CD14-positive monocyte (primary cell): ENCODE results near the gene LRPPRC. TPM values are rescaled to one million over a fixed set of nuclear protein-coding genes. Genes with fewer than 3 reads are reported as not detected.

Experiments used
- DNase-seq, 3 donors: peaks; one replicate each; pipeline ENCODE4 v3.0.0-alpha.2; 2011 to 2022
- H2AFZ ChIP-seq: 2 replicates; pipeline ENCODE4 v1.6.0; 2012; ENCODE audit warnings: mild to moderate bottlenecking, low read depth, low read length, inconsistent platforms; ENCODE audit not compliant: insufficient read depth, poor library complexity, severe bottlenecking
- H3K27ac ChIP-seq, 2 donors: 1 replicate in 1 of 2; 2 replicates in 1 of 2; pipeline ENCODE4 v1.5.1; 2012 to 2013; ENCODE audit warnings: low read length in 2 of 2, control low read depth in 1 of 2, inconsistent platforms in 1 of 2, low read depth in 1 of 2, mild to moderate bottlenecking in 1 of 2
- H3K27me3 ChIP-seq, 2 donors: one replicate each; pipeline versions ENCODE4 v1.6.0 to v1.6.1; 2011 to 2013; ENCODE audit warnings: low read length in 2 of 2; ENCODE audit not compliant: control insufficient read depth in 2 of 2, insufficient read depth in 2 of 2
- H3K36me3 ChIP-seq, 2 donors: replicated peaks in 1 of 2; 1 replicate in 1 of 2; 2 replicates in 1 of 2; pipeline versions ENCODE4 v1.5.1 to v1.6.1; 2012 to 2013; ENCODE audit warnings: low read length in 2 of 2, control low read depth in 1 of 2, inconsistent platforms in 1 of 2, mild to moderate bottlenecking in 1 of 2; ENCODE audit not compliant: insufficient read depth in 2 of 2, control insufficient read depth in 1 of 2
- H3K4me1 ChIP-seq, 2 donors: 1 replicate in 1 of 2; 2 replicates in 1 of 2; pipeline versions ENCODE4 v1.5.1 to v1.6.1; 2012 to 2013; ENCODE audit warnings: low read length in 2 of 2, control low read depth in 1 of 2, inconsistent platforms in 1 of 2, mild to moderate bottlenecking in 1 of 2, moderate library complexity in 1 of 2; ENCODE audit not compliant: insufficient read depth in 2 of 2, control insufficient read depth in 1 of 2
- H3K4me2 ChIP-seq: replicated peaks from 2 replicates; pipeline ENCODE3; 2012; ENCODE audit warnings: low read length, moderate library complexity, mild to moderate bottlenecking; ENCODE audit not compliant: poor library complexity, severe bottlenecking; ENCODE audit errors: extremely low read depth
- H3K4me3 ChIP-seq, 3 experiments: fragments of 200-600 bp in 1 of 3; sonication (generic) in 1 of 3; replicated peaks in 1 of 3; 1 replicate in 2 of 3; 2 replicates in 1 of 3; pipeline ENCODE4 v1.5.1; 2011 to 2013; ENCODE audit warnings: low read length in 3 of 3, mild to moderate bottlenecking in 3 of 3, control low read depth in 2 of 3, low read depth in 2 of 3, inconsistent platforms in 1 of 3, moderate library complexity in 1 of 3
- H3K79me2 ChIP-seq: 2 replicates; pipeline ENCODE4 v1.6.0; 2012; ENCODE audit warnings: mild to moderate bottlenecking, control low read depth, inconsistent platforms, low read length, moderate library complexity; ENCODE audit not compliant: insufficient read depth
- H3K9ac ChIP-seq: 2 replicates; pipeline ENCODE4 v1.6.0; 2017; ENCODE audit warnings: low read length, mild to moderate bottlenecking; ENCODE audit not compliant: insufficient read depth, poor library complexity, severe bottlenecking
- H3K9me3 ChIP-seq, 2 donors: replicated peaks in 1 of 2; 1 replicate in 1 of 2; 2 replicates in 1 of 2; pipeline versions ENCODE4 v1.5.1 to v1.6.1; 2012 to 2013; ENCODE audit warnings: low read length in 2 of 2, control low read depth in 1 of 2; ENCODE audit not compliant: control insufficient read depth in 1 of 2, insufficient read depth in 1 of 2
- H4K20me1 ChIP-seq: 2 replicates; pipeline ENCODE4 v1.6.0; 2012; ENCODE audit warnings: mild to moderate bottlenecking, low read length, control low read depth, moderate library complexity; ENCODE audit not compliant: insufficient read depth
- H3K27ac Mint-ChIP-seq, 7 donors: one replicate each; pipeline ENCODE4 v1.8.0; 2020; ENCODE audit warnings: mild to moderate bottlenecking in 7 of 7, mixed read lengths in 7 of 7, moderate library complexity in 6 of 7, inconsistent platforms in 2 of 7
- H3K27me3 Mint-ChIP-seq, 3 donors: one replicate each; pipeline ENCODE4 v1.8.0; 2021 to 2022; ENCODE audit warnings: low read depth in 3 of 3, mild to moderate bottlenecking in 3 of 3, mixed read lengths in 3 of 3, moderate library complexity in 3 of 3, inconsistent platforms in 1 of 3
- H3K36me3 Mint-ChIP-seq, 2 donors: one replicate each; pipeline ENCODE4 v1.8.0; 2020; ENCODE audit warnings: mixed read lengths in 2 of 2, inconsistent platforms in 1 of 2, mild to moderate bottlenecking in 1 of 2
- H3K4me1 Mint-ChIP-seq: one replicate; pipeline ENCODE4 v1.8.0; 2020; ENCODE audit warnings: mild to moderate bottlenecking, mixed read lengths
- H3K4me3 Mint-ChIP-seq, 2 donors: one replicate each; pipeline ENCODE4 v1.8.0; 2020; ENCODE audit warnings: mild to moderate bottlenecking in 2 of 2, mixed read lengths in 2 of 2, moderate library complexity in 1 of 2
- H3K9me3 Mint-ChIP-seq, 7 donors: one replicate each; pipeline ENCODE4 v1.8.0; 2020 to 2022; ENCODE audit warnings: mixed read lengths in 7 of 7, mild to moderate bottlenecking in 6 of 7, moderate library complexity in 6 of 7, inconsistent platforms in 2 of 7
- CTCF ChIP-seq: fragments of 200-600 bp; IDR thresholded peaks from one replicate; pipeline ENCODE4 v1.8.0; 2022; ENCODE audit warnings: antibody characterized with exemption, mild to moderate bottlenecking
- WGBS: methylation state at CpG from one replicate; pipeline ENCODE4 v1.1.5; 2013; ENCODE audit warnings: missing lambda C conversion rate; ENCODE audit not compliant: insufficient coverage; 5-methylcytosine and 5-hydroxymethylcytosine counted together
- intact Hi-C, 2 donors: fragments of 100-400 bp; cut with micrococcal nuclease; formaldehyde crosslinking; loops; one replicate each; pipeline versions ENCODE4 v1.15.0 to v1.15.1; 2023
- polyA plus RNA-seq, 3 donors: library from polyadenylated mRNA; depleted of rRNA in 1 of 3; unstranded in 2 of 3; stranded (reverse) in 1 of 3; fragments of 300-500 nt in 2 of 3; fragments of >200 nt in 1 of 3; fragmentation: Illumina TruSeq in 2 of 3; gene quantifications; 1 replicate in 2 of 3; 2 replicates in 1 of 3; pipeline ENCODE4 v1.2.3, GENCODE V29; 2012 to 2021
- small RNA-seq: library from RNA; depleted of rRNA; stranded (forward); fragments of <200 nt; gene quantifications from one replicate; pipeline ENCODE3, GENCODE V24; 2012; ENCODE audit warnings: low read depth; ENCODE audit not compliant: insufficient read length

Gene LRPPRC
- polyA plus RNA-seq, 3 donors: 15.5 to 25.0 (median 24.8) TPM

GRCh38 chr2:43837831-43838559 is 157.8 kb downstream of the LRPPRC start:
- Histone ChIP-seq H3K4me3 (no peak overlapping the region), H4K20me1 (no peaks in the 10 kb centered on the region), H3K4me1 (no peaks in the 10 kb centered on the region), H3K9ac (no peak overlapping the region), H2AFZ (no peak overlapping the region), H3K79me2 (no peaks in the 10 kb centered on the region), H3K27me3 (no peaks in the 10 kb centered on the region), H3K4me2 (no peak overlapping the region), H3K36me3 (no peaks in the 10 kb centered on the region), H3K9me3 (no peaks in the 10 kb centered on the region), H3K27ac (no peak overlapping the region)
- DNase-seq: no peak
- TF ChIP-seq CTCF: no peak
- intact Hi-C loops: no loop called here
- no peak overlapping the region for H3K4me3 Mint-ChIP-seq
- H3K4me1 Mint-ChIP-seq: no peaks in the 10 kb centered on the region
- H3K27me3 Mint-ChIP-seq: peaks cover 1 to 2% (median 2%) of the 10 kb centered on the region in 3 donors
- H3K27ac Mint-ChIP-seq: no peak overlapping the region
- 95% methylated on average over 15 of the region's 21 CpGs for WGBS
- H3K9me3 Mint-ChIP-seq: peaks cover 0 to 2% (median 0%) of the 10 kb centered on the region in 7 donors
- no peaks in the 10 kb centered on the region for H3K36me3 Mint-ChIP-seq

GRCh38 chr2:43837033-43837432 is 158.8 kb downstream of the LRPPRC start:
- intact Hi-C loops: no loop called here
- TF ChIP-seq CTCF: no peak
- Histone ChIP-seq H3K4me1 (no peaks in the 10 kb centered on the region), H3K27ac (no peak overlapping the region), H3K27me3 (peaks cover 0 to 6% of the 10 kb centered on the region in 2 donors), H2AFZ (no peak overlapping the region), H4K20me1 (no peaks in the 10 kb centered on the region), H3K36me3 (no peaks in the 10 kb centered on the region), H3K9ac (no peak overlapping the region), H3K9me3 (no peaks in the 10 kb centered on the region), H3K4me3 (no peak overlapping the region), H3K4me2 (no peak overlapping the region), H3K79me2 (no peaks in the 10 kb centered on the region)
- H3K36me3 Mint-ChIP-seq: no peaks in the 10 kb centered on the region
- no CpG with 5 or more reads among the region's 4 CpGs for WGBS
- H3K27me3 Mint-ChIP-seq: peaks cover 9 to 11% (median 10%) of the 10 kb centered on the region in 3 donors
- H3K9me3 Mint-ChIP-seq: peaks cover 0 to 2% (median 0%) of the 10 kb centered on the region in 7 donors
- no peak for DNase-seq
- no peaks in the 10 kb centered on the region for H3K4me1 Mint-ChIP-seq
- H3K27ac Mint-ChIP-seq: no peak overlapping the region
- H3K4me3 Mint-ChIP-seq: no peak overlapping the region

Small RNAs within 50 kb of the gene (small RNA-seq; reads per million reads assigned to genes)
- gene RN7SL455P (not detected), gene RNU6-1048P (not detected)

Other genes starting within 250 kb of the LRPPRC start
- gene DYNC2LI1, start 221.9 kb downstream of the LRPPRC start, polyA plus RNA-seq: 1 to 10 TPM; 2.5 to 4.4 (median 3.5) TPM
- not detected for gene ABCG5, start 157.2 kb downstream of the LRPPRC start, polyA plus RNA-seq
- not detected for gene ABCG8, start 157.0 kb downstream of the LRPPRC start, polyA plus RNA-seq
- gene PPM1B, start 172.9 kb upstream of the LRPPRC start, polyA plus RNA-seq: 10 to 100 TPM; 17.7 to 34.6 (median 24.9) TPM